Right lobe of liver (tissue), 6 donors: Measurements from ENCODE around the gene LMAN2L. TPM values are rescaled to one million over a fixed set of nuclear protein-coding genes. Genes with fewer than 3 reads are reported as not detected.

Experiments used
- ATAC-seq, 4 donors: fragments of 200-7000 bp; cut with Tn5 transposase; one replicate each; pipeline ENCODE4 v1.9.1; 2020; ENCODE audit warnings: mild to moderate bottlenecking in 4 of 4, moderate library complexity in 4 of 4
- DNase-seq, 3 donors: peaks; one replicate each; pipeline ENCODE4 v3.0.0-alpha.2; 2020
- H3K27ac ChIP-seq, 3 donors: fragments of 200-600 bp; one replicate each; pipeline ENCODE4 v1.8.0; 2022
- H3K27me3 ChIP-seq, 2 donors: fragments of 200-600 bp; one replicate each; pipeline ENCODE4 v1.8.0; 2022
- H3K36me3 ChIP-seq, 4 donors: fragments of 200-600 bp; sonication (generic) in 1 of 4; one replicate each; pipeline versions ENCODE4 v1.5.1 to v1.8.0; 2017 to 2022; ENCODE audit warnings: control low read depth in 1 of 4
- H3K4me1 ChIP-seq, 4 donors: fragments of 200-600 bp; sonication (generic) in 1 of 4; one replicate each; pipeline versions ENCODE4 v1.5.1 to v1.8.0; 2017 to 2022; ENCODE audit warnings: control low read depth in 1 of 4
- H3K4me3 ChIP-seq, 3 donors: fragments of 200-600 bp; one replicate each; pipeline ENCODE4 v1.8.0; 2022
- H3K9me3 ChIP-seq, 4 donors: fragments of 200-600 bp; sonication (generic) in 1 of 4; one replicate each; pipeline versions ENCODE4 v1.5.1 to v1.8.0; 2017 to 2022; ENCODE audit warnings: control low read depth in 1 of 4
- CTCF ChIP-seq, 4 donors: fragments of 200-600 bp in 3 of 4; fragments of 450-650 bp in 1 of 4; IDR thresholded peaks; one replicate each; pipeline versions ENCODE4 v1.5.1 to v1.8.0; 2016 to 2022; ENCODE audit warnings: antibody characterized with exemption in 4 of 4, mild to moderate bottlenecking in 2 of 4
- POLR2A ChIP-seq: fragments of 450-650 bp; IDR thresholded peaks from one replicate; pipeline ENCODE4 v1.6.1; 2017; ENCODE audit warnings: antibody characterized with exemption, mild to moderate bottlenecking
- WGBS: methylation state at CpG from one replicate; pipeline ENCODE4 v1.1.6; 2018; ENCODE audit warnings: low coverage, low lambda C conversion rate; ENCODE audit not compliant: insufficient coverage; ENCODE audit errors: missing lambda C conversion rate; 5-methylcytosine and 5-hydroxymethylcytosine counted together
- intact Hi-C, 2 donors: fragments of 100-400 bp; cut with DNase I; formaldehyde crosslinking; loops; one replicate each; pipeline versions ENCODE4 v1.11.2 to v1.14.1; 2022
- total RNA-seq, 6 experiments: library from RNA; depleted of rRNA in 2 of 6; stranded (reverse); fragments of >200 nt in 2 of 6; fragmentation: NEBNext Ultra II Directional in 3 of 6; extraction: Animal tissue kit (Norgen Biotek cat#: 25700) in 3 of 6; gene quantifications; one replicate each; pipeline versions ENCODE4 v1.1.0 to v1.2.4, GENCODE V29; 2016 to 2023
- donor health status: DM: no; HTN: yes; CAD: no.
- donor health status: DM: no; HTN: no; CAD: no.
- donor health status: DM: no; HTN: no; CAD: no.
- donor health status: DM: no; HTN: yes; CAD: no.
- donor health status: DM: no; HTN: yes; CAD: no.

The LMAN2L gene
- total RNA-seq, 6 experiments from 2014 or later, result 5.5 to 17.8 (median 11.3) TPM

- H3K27me3 ChIP-seq, result no peaks in the 10 kb centered on the region
- WGBS, result no CpG with 5 or more reads among the region's 6 CpGs
- no peak overlapping the region for H3K27ac ChIP-seq
- H3K4me3 ChIP-seq, result no peak overlapping the region
- DNase-seq (no peak), ATAC-seq (no peak)
- TF ChIP-seq CTCF (IDR thresholded peaks at IDR 0.05) (no peak), POLR2A (no peak)
- H3K4me1 ChIP-seq, result peaks cover 0 to 20% (median 2%) of the 10 kb centered on the region in 4 donors
- intact Hi-C loops, result no loop called here
- H3K9me3 ChIP-seq, result no peaks in the 10 kb centered on the region
- H3K36me3 ChIP-seq, result no peaks in the 10 kb centered on the region
These were observed 17.6 kb upstream of the LMAN2L start for GRCh38 chr2:96757477-96757860.

GRCh38 chr2:96756788-96757476, 17.1 kb upstream of the LMAN2L start:
- no peak overlapping the region for H3K27ac ChIP-seq
- H3K9me3 ChIP-seq, result no peaks in the 10 kb centered on the region
- no peak for TF ChIP-seq CTCF (IDR thresholded peaks at IDR 0.05)
- no peak overlapping the region for H3K4me3 ChIP-seq
- ATAC-seq (no peak), DNase-seq (no peak)
- no peaks in the 10 kb centered on the region for H3K27me3 ChIP-seq
- H3K36me3 ChIP-seq, result no peaks in the 10 kb centered on the region
- 90% methylated on average over 2 of the region's 5 CpGs for WGBS
- intact Hi-C loops, result no loop called here
- peaks cover 0 to 14% (median 0%) of the 10 kb centered on the region in 4 donors for H3K4me1 ChIP-seq

- DNase-seq (no peak), ATAC-seq (no peak)
- TF ChIP-seq POLR2A (no peak), CTCF (IDR thresholded peaks at IDR 0.05) (no peak)
- Histone ChIP-seq H3K27me3 (no peaks in the 10 kb centered on the region), H3K36me3 (no peaks in the 10 kb centered on the region), H3K27ac (no peak overlapping the region), H3K4me3 (no peak overlapping the region), H3K4me1 (no peaks in the 10 kb centered on the region), H3K9me3 (no peaks in the 10 kb centered on the region)
- intact Hi-C loops, result no loop called here
These were observed 14.5 kb upstream of the LMAN2L start for GRCh38 chr2:96754317-96754716.

- Histone ChIP-seq H3K27me3 (no peaks in the 10 kb centered on the region), H3K27ac (no peak overlapping the region), H3K9me3 (no peaks in the 10 kb centered on the region), H3K4me3 (no peak overlapping the region), H3K4me1 (no peaks in the 10 kb centered on the region), H3K36me3 (no peaks in the 10 kb centered on the region)
- TF ChIP-seq POLR2A (no peak), CTCF (IDR thresholded peaks at IDR 0.05) (no peak)
- ATAC-seq (no peak), DNase-seq (no peak)
- intact Hi-C loops, result no loop called here
- 67% methylated on average over 7 of the region's 7 CpGs for WGBS
These were observed 13.9 kb upstream of the LMAN2L start for GRCh38 chr2:96753661-96754282.
